Endothelial cell of umbilical vein (primary cell): ENCODE measurements around the gene SMOC2. TPM values are rescaled to one million over a fixed set of nuclear protein-coding genes. Genes with fewer than 3 reads are reported as not detected.

Experiments
- BruUV-seq: library from RNA; stranded (reverse); fragments of 400-500 nt; replicated peaks from 2 replicates; lab custom pipeline; 2021; lab: Mats Ljungman, UMichigan
- CTCF ChIA-PET: fragments of 300-600, 350-600 bp; sonication (Branson Sonifier 250); formaldehyde crosslinking; loops from one replicate; lab custom pipeline; 2021; ENCODE audit warnings: antibody characterized with exemption, inconsistent platforms; lab: Charles Lee
- POLR2A ChIA-PET: fragments of 300-600, 350-600 bp; sonication (Branson Sonifier 250); formaldehyde crosslinking; loops from one replicate; lab custom pipeline; 2021; ENCODE audit warnings: antibody characterized with exemption, inconsistent platforms; lab: Charles Lee
- DNase-seq: peaks from one replicate; pipeline ENCODE4 v3.0.0-alpha.2; 2011; ENCODE audit warnings: low read depth, low spot score
- FAIRE-seq: peaks from 2 replicates; lab custom pipeline; 2011; peaks lifted over from hg19 to GRCh38; lab: Jason Lieb, UNC
- H2AFZ ChIP-seq: 2 replicates; pipeline ENCODE4 v1.6.0; 2012; ENCODE audit warnings: low read depth, low read length, control low read depth, inconsistent platforms
- H3K27ac ChIP-seq: 2 replicates; pipeline ENCODE4 v1.5.1; 2011; ENCODE audit warnings: low read depth, mild to moderate bottlenecking, control low read depth, low read length, moderate library complexity; ENCODE audit not compliant: insufficient read depth
- H3K27me3 ChIP-seq, 2 experiments: 2 replicates each; pipeline versions ENCODE4 v1.6.0 to v1.6.1; 2011; ENCODE audit warnings: low read length in 2 of 2, mixed read lengths in 1 of 2; ENCODE audit not compliant: control insufficient read depth in 2 of 2, insufficient read depth in 2 of 2
- H3K36me3 ChIP-seq, 2 experiments: 2 replicates in 1 of 2; 3 replicates in 1 of 2; pipeline ENCODE4 v1.5.1; 2011; ENCODE audit warnings: low read length in 2 of 2, mild to moderate bottlenecking in 1 of 2, moderate library complexity in 1 of 2; ENCODE audit not compliant: control insufficient read depth in 2 of 2, insufficient read depth in 2 of 2; ENCODE audit errors: extremely low read depth in 1 of 2
- H3K4me1 ChIP-seq: 3 replicates; pipeline ENCODE4 v1.5.1; 2011; ENCODE audit warnings: mild to moderate bottlenecking, low read length; ENCODE audit not compliant: control insufficient read depth, insufficient read depth; ENCODE audit errors: extremely low read depth
- H3K4me2 ChIP-seq: 2 replicates; pipeline ENCODE4 v1.6.1; 2011; ENCODE audit warnings: low read length, control low read depth, mixed read lengths; ENCODE audit not compliant: insufficient read depth
- H3K4me3 ChIP-seq, 3 experiments: fragments of 200-600 bp in 1 of 3; sonication (generic), shearing (Covaris generic) in 1 of 3; replicated peaks in 1 of 3; 2 replicates each; pipeline ENCODE4 v1.5.1; 2011 to 2016; ENCODE audit warnings: control low read depth in 3 of 3, low read length in 3 of 3, mild to moderate bottlenecking in 2 of 3, inconsistent platforms in 1 of 3, low read depth in 1 of 3, moderate library complexity in 1 of 3; ENCODE audit not compliant: insufficient read depth in 1 of 3
- H3K79me2 ChIP-seq: 2 replicates; pipeline ENCODE4 v1.6.0; 2012; ENCODE audit warnings: low read length, inconsistent platforms; ENCODE audit not compliant: control insufficient read depth, insufficient read depth
- H3K9ac ChIP-seq: replicated peaks from 2 replicates; pipeline ENCODE3; 2011; ENCODE audit warnings: low read length, control low read depth; ENCODE audit not compliant: insufficient read depth; ENCODE audit errors: extremely low read depth
- H3K9me1 ChIP-seq: replicated peaks from 3 replicates; pipeline ENCODE4 v1.6.0; 2011; ENCODE audit warnings: mild to moderate bottlenecking, low read length; ENCODE audit not compliant: control insufficient read depth, insufficient read depth; ENCODE audit errors: extremely low read depth
- H3K9me3 ChIP-seq: replicated peaks from 2 replicates; pipeline ENCODE4 v1.5.1; 2012; ENCODE audit warnings: low read length, inconsistent platforms; ENCODE audit not compliant: control insufficient read depth, insufficient read depth
- H4K20me1 ChIP-seq: replicated peaks from 2 replicates; pipeline ENCODE3; 2011; ENCODE audit warnings: mild to moderate bottlenecking, low read length; ENCODE audit not compliant: control insufficient read depth, insufficient read depth; ENCODE audit errors: extremely low read depth
- EZH2 ChIP-seq: IDR thresholded peaks from 2 replicates; pipeline ENCODE4 v1.6.1; 2012; ENCODE audit warnings: borderline replicate concordance, low read depth, mild to moderate bottlenecking, moderate library complexity, low read length, inconsistent platforms; ENCODE audit not compliant: severe bottlenecking
- FOS ChIP-seq: IDR thresholded peaks from 2 replicates; pipeline ENCODE4 v1.6.1; 2011; ENCODE audit warnings: mild to moderate bottlenecking, low read length, moderate library complexity, borderline replicate concordance; ENCODE audit not compliant: insufficient read depth
- GATA2 ChIP-seq: IDR thresholded peaks from 2 replicates; pipeline ENCODE4 v1.7.0; 2011; ENCODE audit warnings: low read depth, mild to moderate bottlenecking, moderate library complexity, mixed read lengths, low read length; ENCODE audit not compliant: insufficient read length, insufficient read depth
- JUN ChIP-seq: IDR thresholded peaks from 2 replicates; pipeline ENCODE4 v1.6.1; 2011; ENCODE audit warnings: borderline replicate concordance, low read depth; ENCODE audit not compliant: insufficient read length, insufficient read depth
- MYC ChIP-seq: IDR thresholded peaks from one replicate; pipeline ENCODE4 v1.6.1; 2011; ENCODE audit warnings: mild to moderate bottlenecking, low read depth, low read length
- POLR2A ChIP-seq: IDR thresholded peaks from 2 replicates; pipeline ENCODE4 v1.6.1; 2012; ENCODE audit warnings: low read depth, mild to moderate bottlenecking, control low read depth, low read length
- POLR2AphosphoS5 ChIP-seq: IDR thresholded peaks from 2 replicates; pipeline ENCODE4 v1.6.1; 2012; ENCODE audit warnings: low read depth, mild to moderate bottlenecking, control low read depth, low read length, moderate library complexity; ENCODE audit not compliant: insufficient read depth
- dilution Hi-C: fragments of 300-500 bp; cut with MboI; formaldehyde crosslinking; loops from one replicate; pipeline ENCODE4 v1.15.0; 2019; ENCODE audit warnings: low sequenced_read_pairs; ENCODE audit not compliant: extremely low pct_ligation_motif_present
- intact Hi-C: fragments of 100-400 bp; cut with micrococcal nuclease; formaldehyde crosslinking; loops from one replicate; pipeline ENCODE4 v1.10.0; 2022
- polyA plus RNA-seq, 4 experiments: library from polyadenylated mRNA; depleted of rRNA in 3 of 4; stranded (reverse) in 3 of 4; unstranded in 1 of 4; fragments of >200 nt; gene quantifications; 2 replicates each; pipeline versions ENCODE4 v1.2.1 to v1.2.3, GENCODE V29; 2011 to 2012; ENCODE audit warnings: missing spikeins in 1 of 4
- total RNA-seq: library from RNA; stranded (reverse); gene quantifications from 2 replicates; pipeline ENCODE4 v1.2.3, GENCODE V29; 2021
- TF ChIP-seq, protein P1 (sequence below): IDR thresholded peaks from 2 replicates; pipeline ENCODE4 v1.6.1; 2011; ENCODE audit not compliant: insufficient read depth, insufficient read length
- TF ChIP-seq, protein P2 (sequence below), 2 donors: IDR thresholded peaks; 1 replicate in 1 of 2; 2 replicates in 1 of 2; pipeline ENCODE4 v1.5.1; 2011; ENCODE audit warnings: low read length in 2 of 2, mild to moderate bottlenecking in 2 of 2, moderate library complexity in 2 of 2, control low read depth in 1 of 2, inconsistent platforms in 1 of 2, low read depth in 1 of 2; ENCODE audit not compliant: insufficient read depth in 1 of 2; ENCODE audit errors: extremely low read depth in 1 of 2

SMOC2 gene
- total and polyA plus RNA-seq, 2 donors (not counting 3 experiments of a cell fraction or from before 2014, with no cell fraction given) = not detected

DNA sequence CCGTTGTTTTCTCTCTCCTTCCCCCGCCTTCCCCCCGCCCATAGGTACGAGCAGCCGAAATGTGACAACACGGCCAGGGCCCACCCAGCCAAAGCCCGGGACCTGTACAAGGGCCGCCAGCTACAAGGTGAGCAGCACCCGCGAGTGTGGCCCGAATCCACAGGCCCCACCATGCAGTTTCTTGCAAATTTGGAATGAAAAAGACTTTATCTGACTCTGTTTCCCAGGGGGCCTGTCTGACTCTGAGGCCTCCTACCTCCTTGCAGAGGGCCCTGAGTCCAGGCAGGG is 167.1 kb downstream of the SMOC2 start:
- H3K4me3 ChIP-seq = no peak overlapping the region
- CTCF ChIA-PET = no interaction called here
- dilution Hi-C loops = no loop called here
- H3K36me3 ChIP-seq = no peaks in the 10 kb centered on the region
- DNase-seq (no peak), FAIRE-seq (no peak)
- no peaks in the 10 kb centered on the region for H4K20me1 ChIP-seq
- no peak overlapping the region for H2AFZ ChIP-seq
- no TSS peak for BruUV-seq
- peaks cover 4% of the 10 kb centered on the region for H3K9me3 ChIP-seq
- H3K27ac ChIP-seq = no peak overlapping the region
- TF ChIP-seq POLR2A (no peak), EZH2 (no peak), FOS (no peak), MYC (no peak), JUN (no peak), POLR2AphosphoS5 (no peak), GATA2 (no peak)
- TF ChIP-seq, protein P1, sequence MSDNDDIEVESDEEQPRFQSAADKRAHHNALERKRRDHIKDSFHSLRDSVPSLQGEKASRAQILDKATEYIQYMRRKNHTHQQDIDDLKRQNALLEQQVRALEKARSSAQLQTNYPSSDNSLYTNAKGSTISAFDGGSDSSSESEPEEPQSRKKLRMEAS = no peak
- TF ChIP-seq, protein P2, sequence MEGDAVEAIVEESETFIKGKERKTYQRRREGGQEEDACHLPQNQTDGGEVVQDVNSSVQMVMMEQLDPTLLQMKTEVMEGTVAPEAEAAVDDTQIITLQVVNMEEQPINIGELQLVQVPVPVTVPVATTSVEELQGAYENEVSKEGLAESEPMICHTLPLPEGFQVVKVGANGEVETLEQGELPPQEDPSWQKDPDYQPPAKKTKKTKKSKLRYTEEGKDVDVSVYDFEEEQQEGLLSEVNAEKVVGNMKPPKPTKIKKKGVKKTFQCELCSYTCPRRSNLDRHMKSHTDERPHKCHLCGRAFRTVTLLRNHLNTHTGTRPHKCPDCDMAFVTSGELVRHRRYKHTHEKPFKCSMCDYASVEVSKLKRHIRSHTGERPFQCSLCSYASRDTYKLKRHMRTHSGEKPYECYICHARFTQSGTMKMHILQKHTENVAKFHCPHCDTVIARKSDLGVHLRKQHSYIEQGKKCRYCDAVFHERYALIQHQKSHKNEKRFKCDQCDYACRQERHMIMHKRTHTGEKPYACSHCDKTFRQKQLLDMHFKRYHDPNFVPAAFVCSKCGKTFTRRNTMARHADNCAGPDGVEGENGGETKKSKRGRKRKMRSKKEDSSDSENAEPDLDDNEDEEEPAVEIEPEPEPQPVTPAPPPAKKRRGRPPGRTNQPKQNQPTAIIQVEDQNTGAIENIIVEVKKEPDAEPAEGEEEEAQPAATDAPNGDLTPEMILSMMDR (IDR thresholded peaks at IDR 0.05; ENCODE audit: extremely low read depth in 1 of 2, insufficient read depth in 1 of 2, low read depth in 1 of 2, low read length in 2 of 2) = no peak
- intact Hi-C loops = no loop called here
- H3K4me2 ChIP-seq = no peak overlapping the region
- POLR2A ChIA-PET = no interaction called here
- H3K4me1 ChIP-seq = no peaks in the 10 kb centered on the region
- H3K27me3 ChIP-seq = no peaks in the 10 kb centered on the region
- H3K9ac ChIP-seq = no peak overlapping the region
- H3K79me2 ChIP-seq = no peaks in the 10 kb centered on the region
- H3K9me1 ChIP-seq = no peaks in the 10 kb centered on the region
